Measurements from ENCODE around the gene KRTAP10-2. TPM values are rescaled to one million over a fixed set of nuclear protein-coding genes. Genes with fewer than 3 reads are reported as not detected.

KRTAP10-2 gene
- total and polyA plus RNA-seq, 9 of the 15 experiments (the other 6 are each of a cell fraction or from before 2014, with no cell fraction given), result not detected

DNA sequence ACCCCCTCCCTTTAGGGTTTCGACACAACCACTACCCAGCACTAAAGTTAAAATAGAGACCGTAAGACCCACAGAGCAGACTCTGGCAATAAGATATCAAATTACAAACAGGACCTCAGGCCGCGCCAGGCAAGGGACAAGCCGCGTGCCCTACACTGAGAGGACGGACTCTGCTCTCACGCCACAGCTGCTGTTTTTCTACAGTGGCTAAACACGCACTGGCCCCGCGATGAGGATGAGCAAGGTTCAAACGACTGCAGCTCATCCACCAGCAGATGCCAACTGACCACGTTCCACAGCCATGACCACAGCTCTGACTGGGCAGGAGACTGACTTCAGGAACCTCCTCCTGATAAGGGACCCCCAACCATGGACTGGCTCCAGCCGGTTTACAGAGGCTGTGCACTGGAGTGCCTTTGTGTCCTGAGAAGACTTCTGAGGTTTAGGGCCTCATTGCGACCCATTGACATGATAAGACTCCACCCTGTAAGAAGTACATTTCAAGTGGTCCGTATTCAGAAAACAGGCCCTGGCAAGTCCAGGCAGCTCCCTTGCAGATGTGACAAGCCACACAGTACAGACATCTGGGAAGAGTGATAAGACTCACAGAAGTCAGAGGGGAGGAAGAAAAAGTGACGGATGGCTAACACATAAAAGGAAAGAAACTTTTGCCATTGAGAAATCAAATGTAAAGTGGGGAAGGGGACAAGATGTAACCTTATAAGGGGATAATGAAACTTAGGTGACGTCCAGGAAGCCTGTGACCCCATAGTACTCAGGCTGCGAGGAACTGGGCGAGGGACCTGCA lies 42.5 kb upstream of the KRTAP10-2 start (continued):
- TF ChIP-seq ZNF589 (CRISPR knock-in tag; IDR thresholded peaks at IDR 0.05; ENCODE audit: low read depth), result peak; percentile 76
- TF ChIP-seq SMARCB1 (IDR thresholded peaks at IDR 0.05; ENCODE audit: insufficient read length, low read depth), result no peak
- TF ChIP-seq RFX1 (IDR thresholded peaks at IDR 0.05), result no peak
- peak; percentile 95 for TF ChIP-seq MEIS2 (IDR thresholded peaks at IDR 0.05; ENCODE audit: partially characterized antibody)
- no peak for TF ChIP-seq NR2F6 (CRISPR knock-in tag; IDR thresholded peaks at IDR 0.05)
- TF ChIP-seq, protein P1, sequence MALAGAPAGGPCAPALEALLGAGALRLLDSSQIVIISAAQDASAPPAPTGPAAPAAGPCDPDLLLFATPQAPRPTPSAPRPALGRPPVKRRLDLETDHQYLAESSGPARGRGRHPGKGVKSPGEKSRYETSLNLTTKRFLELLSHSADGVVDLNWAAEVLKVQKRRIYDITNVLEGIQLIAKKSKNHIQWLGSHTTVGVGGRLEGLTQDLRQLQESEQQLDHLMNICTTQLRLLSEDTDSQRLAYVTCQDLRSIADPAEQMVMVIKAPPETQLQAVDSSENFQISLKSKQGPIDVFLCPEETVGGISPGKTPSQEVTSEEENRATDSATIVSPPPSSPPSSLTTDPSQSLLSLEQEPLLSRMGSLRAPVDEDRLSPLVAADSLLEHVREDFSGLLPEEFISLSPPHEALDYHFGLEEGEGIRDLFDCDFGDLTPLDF (CRISPR knock-in tag; IDR thresholded peaks at IDR 0.05), result 0 out of 2 replicates have a peak, but pooled peaks have one; percentile 26
- no peak for TF ChIP-seq PCBP2 (IDR thresholded peaks at IDR 0.05; ENCODE audit: low read depth, low read length, poor library complexity, severe bottlenecking)
- TF ChIP-seq IFI16 (CRISPR knock-in tag; IDR thresholded peaks at IDR 0.05), result no peak
- no peak for TF ChIP-seq NUFIP1 (IDR thresholded peaks at IDR 0.05; ENCODE audit: partially characterized antibody)
- TF ChIP-seq MTA2 (IDR thresholded peaks at IDR 0.05; ENCODE audit: low read depth), result peak; percentile 92
- no peak for TF ChIP-seq RBM25 (IDR thresholded peaks at IDR 0.05; ENCODE audit: low read depth, low read length, severe bottlenecking)
- peak; percentile 90 for TF ChIP-seq SOX6 (IDR thresholded peaks at IDR 0.05)
- peak; percentile 57; the same call in 1 of the 2 replicates for TF ChIP-seq STAT5A (IDR thresholded peaks at IDR 0.05; ENCODE audit: borderline replicate concordance, low read length)
- TF ChIP-seq, protein P2, sequence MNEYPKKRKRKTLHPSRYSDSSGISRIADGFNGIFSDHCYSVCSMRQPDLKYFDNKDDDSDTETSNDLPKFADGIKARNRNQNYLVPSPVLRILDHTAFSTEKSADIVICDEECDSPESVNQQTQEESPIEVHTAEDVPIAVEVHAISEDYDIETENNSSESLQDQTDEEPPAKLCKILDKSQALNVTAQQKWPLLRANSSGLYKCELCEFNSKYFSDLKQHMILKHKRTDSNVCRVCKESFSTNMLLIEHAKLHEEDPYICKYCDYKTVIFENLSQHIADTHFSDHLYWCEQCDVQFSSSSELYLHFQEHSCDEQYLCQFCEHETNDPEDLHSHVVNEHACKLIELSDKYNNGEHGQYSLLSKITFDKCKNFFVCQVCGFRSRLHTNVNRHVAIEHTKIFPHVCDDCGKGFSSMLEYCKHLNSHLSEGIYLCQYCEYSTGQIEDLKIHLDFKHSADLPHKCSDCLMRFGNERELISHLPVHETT (CRISPR knock-in tag; conservative IDR thresholded peaks at IDR 0.05 in 1 of 2, IDR thresholded peaks at IDR 0.05 in 1 of 2), result peak in 1 of 2 experiments; percentile 66; a peak in 2 of 4 replicates
- no peak for TF ChIP-seq ZNF23 (CRISPR knock-in tag; IDR thresholded peaks at IDR 0.05)
- no peak for TF ChIP-seq ZNF146 (CRISPR knock-in tag; IDR thresholded peaks at IDR 0.05; ENCODE audit: unreplicated experiment)
- TF ChIP-seq, protein P3, sequence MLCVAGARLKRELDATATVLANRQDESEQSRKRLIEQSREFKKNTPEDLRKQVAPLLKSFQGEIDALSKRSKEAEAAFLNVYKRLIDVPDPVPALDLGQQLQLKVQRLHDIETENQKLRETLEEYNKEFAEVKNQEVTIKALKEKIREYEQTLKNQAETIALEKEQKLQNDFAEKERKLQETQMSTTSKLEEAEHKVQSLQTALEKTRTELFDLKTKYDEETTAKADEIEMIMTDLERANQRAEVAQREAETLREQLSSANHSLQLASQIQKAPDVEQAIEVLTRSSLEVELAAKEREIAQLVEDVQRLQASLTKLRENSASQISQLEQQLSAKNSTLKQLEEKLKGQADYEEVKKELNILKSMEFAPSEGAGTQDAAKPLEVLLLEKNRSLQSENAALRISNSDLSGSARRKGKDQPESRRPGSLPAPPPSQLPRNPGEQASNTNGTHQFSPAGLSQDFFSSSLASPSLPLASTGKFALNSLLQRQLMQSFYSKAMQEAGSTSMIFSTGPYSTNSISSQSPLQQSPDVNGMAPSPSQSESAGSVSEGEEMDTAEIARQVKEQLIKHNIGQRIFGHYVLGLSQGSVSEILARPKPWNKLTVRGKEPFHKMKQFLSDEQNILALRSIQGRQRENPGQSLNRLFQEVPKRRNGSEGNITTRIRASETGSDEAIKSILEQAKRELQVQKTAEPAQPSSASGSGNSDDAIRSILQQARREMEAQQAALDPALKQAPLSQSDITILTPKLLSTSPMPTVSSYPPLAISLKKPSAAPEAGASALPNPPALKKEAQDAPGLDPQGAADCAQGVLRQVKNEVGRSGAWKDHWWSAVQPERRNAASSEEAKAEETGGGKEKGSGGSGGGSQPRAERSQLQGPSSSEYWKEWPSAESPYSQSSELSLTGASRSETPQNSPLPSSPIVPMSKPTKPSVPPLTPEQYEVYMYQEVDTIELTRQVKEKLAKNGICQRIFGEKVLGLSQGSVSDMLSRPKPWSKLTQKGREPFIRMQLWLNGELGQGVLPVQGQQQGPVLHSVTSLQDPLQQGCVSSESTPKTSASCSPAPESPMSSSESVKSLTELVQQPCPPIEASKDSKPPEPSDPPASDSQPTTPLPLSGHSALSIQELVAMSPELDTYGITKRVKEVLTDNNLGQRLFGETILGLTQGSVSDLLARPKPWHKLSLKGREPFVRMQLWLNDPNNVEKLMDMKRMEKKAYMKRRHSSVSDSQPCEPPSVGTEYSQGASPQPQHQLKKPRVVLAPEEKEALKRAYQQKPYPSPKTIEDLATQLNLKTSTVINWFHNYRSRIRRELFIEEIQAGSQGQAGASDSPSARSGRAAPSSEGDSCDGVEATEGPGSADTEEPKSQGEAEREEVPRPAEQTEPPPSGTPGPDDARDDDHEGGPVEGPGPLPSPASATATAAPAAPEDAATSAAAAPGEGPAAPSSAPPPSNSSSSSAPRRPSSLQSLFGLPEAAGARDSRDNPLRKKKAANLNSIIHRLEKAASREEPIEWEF (CRISPR knock-in tag; IDR thresholded peaks at IDR 0.05), result peak; percentile 93
- no peak for TF ChIP-seq MCM7 (IDR thresholded peaks at IDR 0.05)
- TF ChIP-seq, protein P4, sequence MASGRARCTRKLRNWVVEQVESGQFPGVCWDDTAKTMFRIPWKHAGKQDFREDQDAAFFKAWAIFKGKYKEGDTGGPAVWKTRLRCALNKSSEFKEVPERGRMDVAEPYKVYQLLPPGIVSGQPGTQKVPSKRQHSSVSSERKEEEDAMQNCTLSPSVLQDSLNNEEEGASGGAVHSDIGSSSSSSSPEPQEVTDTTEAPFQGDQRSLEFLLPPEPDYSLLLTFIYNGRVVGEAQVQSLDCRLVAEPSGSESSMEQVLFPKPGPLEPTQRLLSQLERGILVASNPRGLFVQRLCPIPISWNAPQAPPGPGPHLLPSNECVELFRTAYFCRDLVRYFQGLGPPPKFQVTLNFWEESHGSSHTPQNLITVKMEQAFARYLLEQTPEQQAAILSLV (tag; IDR thresholded peaks at IDR 0.05), result no peak; the same call in 1 of the 2 replicates
- TF ChIP-seq KLF10 (CRISPR knock-in tag; IDR thresholded peaks at IDR 0.05), result no peak

All from K562 (cell line).